OCI-LY7 (cell line): ENCODE results near the gene DCAF5.

ENCODE experiments used
- EZH2phosphoT487 ChIP-seq: fragments of 200-600 bp; sonication (generic); IDR thresholded peaks from 2 replicates; pipeline ENCODE4 v1.6.1; 2018; ENCODE audit warnings: low read depth, borderline replicate concordance, mild to moderate bottlenecking, mixed run types, antibody characterized with exemption, low read length, moderate library complexity, mixed read lengths
- TF ChIP-seq, protein P1 (sequence below): fragments of 200-600 bp; sonication (generic); conservative IDR thresholded peaks from 2 replicates; pipeline ENCODE4 v1.5.1; 2014; ENCODE audit warnings: mild to moderate bottlenecking, antibody characterized with exemption, low read length, moderate library complexity, mixed read lengths

DNA sequence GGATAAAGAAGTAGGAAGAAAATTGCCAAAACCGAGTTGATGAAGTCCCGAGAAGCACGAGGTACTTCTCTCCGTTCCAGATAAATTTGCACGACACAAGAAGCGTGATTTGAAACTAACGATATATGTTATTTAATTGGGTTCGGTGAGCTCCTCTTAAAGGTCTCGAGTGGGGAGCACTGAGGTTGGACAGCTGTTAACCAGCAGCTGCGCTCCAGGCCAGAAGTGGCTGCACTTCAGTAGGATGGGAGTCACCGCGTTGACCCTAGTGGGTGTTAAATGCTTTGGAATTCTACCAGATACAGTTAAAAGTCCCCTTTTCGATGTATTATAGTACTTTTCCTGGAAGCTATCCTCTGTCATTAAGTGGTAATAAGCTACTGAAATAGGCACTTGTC lies 953 bp upstream of the DCAF5 start:
- TF ChIP-seq, protein P1, sequence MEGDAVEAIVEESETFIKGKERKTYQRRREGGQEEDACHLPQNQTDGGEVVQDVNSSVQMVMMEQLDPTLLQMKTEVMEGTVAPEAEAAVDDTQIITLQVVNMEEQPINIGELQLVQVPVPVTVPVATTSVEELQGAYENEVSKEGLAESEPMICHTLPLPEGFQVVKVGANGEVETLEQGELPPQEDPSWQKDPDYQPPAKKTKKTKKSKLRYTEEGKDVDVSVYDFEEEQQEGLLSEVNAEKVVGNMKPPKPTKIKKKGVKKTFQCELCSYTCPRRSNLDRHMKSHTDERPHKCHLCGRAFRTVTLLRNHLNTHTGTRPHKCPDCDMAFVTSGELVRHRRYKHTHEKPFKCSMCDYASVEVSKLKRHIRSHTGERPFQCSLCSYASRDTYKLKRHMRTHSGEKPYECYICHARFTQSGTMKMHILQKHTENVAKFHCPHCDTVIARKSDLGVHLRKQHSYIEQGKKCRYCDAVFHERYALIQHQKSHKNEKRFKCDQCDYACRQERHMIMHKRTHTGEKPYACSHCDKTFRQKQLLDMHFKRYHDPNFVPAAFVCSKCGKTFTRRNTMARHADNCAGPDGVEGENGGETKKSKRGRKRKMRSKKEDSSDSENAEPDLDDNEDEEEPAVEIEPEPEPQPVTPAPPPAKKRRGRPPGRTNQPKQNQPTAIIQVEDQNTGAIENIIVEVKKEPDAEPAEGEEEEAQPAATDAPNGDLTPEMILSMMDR, result no peak
- no peak for TF ChIP-seq EZH2phosphoT487
